Measurements from ENCODE around the gene CEP350.

GRCh38 chr1:180085331-180085730 lies 130.7 kb downstream of the CEP350 start:
- TF ChIP-seq, protein P1, sequence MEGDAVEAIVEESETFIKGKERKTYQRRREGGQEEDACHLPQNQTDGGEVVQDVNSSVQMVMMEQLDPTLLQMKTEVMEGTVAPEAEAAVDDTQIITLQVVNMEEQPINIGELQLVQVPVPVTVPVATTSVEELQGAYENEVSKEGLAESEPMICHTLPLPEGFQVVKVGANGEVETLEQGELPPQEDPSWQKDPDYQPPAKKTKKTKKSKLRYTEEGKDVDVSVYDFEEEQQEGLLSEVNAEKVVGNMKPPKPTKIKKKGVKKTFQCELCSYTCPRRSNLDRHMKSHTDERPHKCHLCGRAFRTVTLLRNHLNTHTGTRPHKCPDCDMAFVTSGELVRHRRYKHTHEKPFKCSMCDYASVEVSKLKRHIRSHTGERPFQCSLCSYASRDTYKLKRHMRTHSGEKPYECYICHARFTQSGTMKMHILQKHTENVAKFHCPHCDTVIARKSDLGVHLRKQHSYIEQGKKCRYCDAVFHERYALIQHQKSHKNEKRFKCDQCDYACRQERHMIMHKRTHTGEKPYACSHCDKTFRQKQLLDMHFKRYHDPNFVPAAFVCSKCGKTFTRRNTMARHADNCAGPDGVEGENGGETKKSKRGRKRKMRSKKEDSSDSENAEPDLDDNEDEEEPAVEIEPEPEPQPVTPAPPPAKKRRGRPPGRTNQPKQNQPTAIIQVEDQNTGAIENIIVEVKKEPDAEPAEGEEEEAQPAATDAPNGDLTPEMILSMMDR (optimal IDR thresholded peaks at IDR 0.05 in 1 of 3, IDR thresholded peaks at IDR 0.05 in 1 of 3, conservative IDR thresholded peaks at IDR 0.05 in 1 of 3; ENCODE audit: extremely low read depth in 1 of 3, insufficient read depth in 2 of 3, low read length in 3 of 3), result no peak
- no peak for TF ChIP-seq EZH2 (IDR thresholded peaks at IDR 0.05; ENCODE audit: low read length)

All from keratinocyte (primary cell).